GM23338 (cell line): ENCODE measurements around the gene CDK14.

Experiments used
- EZH2 ChIP-seq: fragments of 200-600 bp; sonication (generic); IDR thresholded peaks from one replicate; pipeline ENCODE4 v1.8.0; 2017; ENCODE audit warnings: antibody characterized with exemption, mild to moderate bottlenecking, low read depth; ENCODE audit not compliant: unreplicated experiment
- EZH2phosphoT487 ChIP-seq: fragments of 200-600 bp; sonication (generic); IDR thresholded peaks from one replicate; pipeline ENCODE4 v1.8.1; 2018; ENCODE audit warnings: antibody characterized with exemption; ENCODE audit not compliant: unreplicated experiment
- POLR2AphosphoS5 ChIP-seq: IDR thresholded peaks from 2 replicates; pipeline ENCODE4 v1.6.1; 2016; ENCODE audit warnings: antibody characterized with exemption, low read depth
- STAT1 ChIP-seq: IDR thresholded peaks from one replicate; pipeline ENCODE4 v1.6.1; 2016; ENCODE audit warnings: antibody characterized with exemption; ENCODE audit not compliant: unreplicated experiment
- ZNF331 ChIP-seq: fragments of 250-450 bp; sonication (Bioruptor Pico); IDR thresholded peaks from 2 replicates; pipeline ENCODE4 v1.5.0; 2020; ENCODE audit warnings: low read depth, mild to moderate bottlenecking, moderate library complexity
- TF ChIP-seq, protein P1 (sequence below), 2 experiments: fragments of 200-600 bp in 1 of 2; sonication (generic) in 1 of 2; conservative IDR thresholded peaks; 2 replicates each; pipeline versions ENCODE4 v1.5.1 to v1.6.1; 2016 to 2017; ENCODE audit warnings: antibody characterized with exemption in 2 of 2, low read depth in 2 of 2, mild to moderate bottlenecking in 2 of 2, moderate library complexity in 1 of 2
- TF ChIP-seq, protein P2 (sequence below): IDR thresholded peaks from one replicate; pipeline ENCODE4 v1.6.1; 2018; ENCODE audit warnings: antibody characterized with exemption; ENCODE audit not compliant: unreplicated experiment
- TF ChIP-seq, protein P3 (sequence below): IDR thresholded peaks from 2 replicates; pipeline ENCODE4 v1.6.1; 2016; ENCODE audit warnings: antibody characterized with exemption

DNA sequence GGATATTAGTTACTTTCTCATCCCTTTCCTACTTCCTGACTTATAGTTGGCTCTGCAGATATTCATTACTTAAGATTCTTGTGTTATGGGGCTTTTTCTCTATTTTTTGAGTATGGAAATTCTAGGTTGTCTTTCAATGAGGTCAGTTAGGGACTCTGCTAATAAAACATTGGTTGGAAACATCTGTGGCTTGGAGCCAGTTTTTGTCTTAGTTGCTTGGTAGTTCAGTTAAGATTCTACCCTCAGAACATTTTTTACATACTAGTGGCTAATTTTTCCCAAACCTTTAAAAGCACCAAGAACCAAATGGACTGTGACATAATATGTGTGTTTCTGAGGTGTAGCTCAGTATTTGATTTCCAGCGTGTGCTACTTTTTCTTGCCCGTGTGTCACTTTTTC, 362.5 kb downstream of the CDK14 start:
- TF ChIP-seq, protein P1, sequence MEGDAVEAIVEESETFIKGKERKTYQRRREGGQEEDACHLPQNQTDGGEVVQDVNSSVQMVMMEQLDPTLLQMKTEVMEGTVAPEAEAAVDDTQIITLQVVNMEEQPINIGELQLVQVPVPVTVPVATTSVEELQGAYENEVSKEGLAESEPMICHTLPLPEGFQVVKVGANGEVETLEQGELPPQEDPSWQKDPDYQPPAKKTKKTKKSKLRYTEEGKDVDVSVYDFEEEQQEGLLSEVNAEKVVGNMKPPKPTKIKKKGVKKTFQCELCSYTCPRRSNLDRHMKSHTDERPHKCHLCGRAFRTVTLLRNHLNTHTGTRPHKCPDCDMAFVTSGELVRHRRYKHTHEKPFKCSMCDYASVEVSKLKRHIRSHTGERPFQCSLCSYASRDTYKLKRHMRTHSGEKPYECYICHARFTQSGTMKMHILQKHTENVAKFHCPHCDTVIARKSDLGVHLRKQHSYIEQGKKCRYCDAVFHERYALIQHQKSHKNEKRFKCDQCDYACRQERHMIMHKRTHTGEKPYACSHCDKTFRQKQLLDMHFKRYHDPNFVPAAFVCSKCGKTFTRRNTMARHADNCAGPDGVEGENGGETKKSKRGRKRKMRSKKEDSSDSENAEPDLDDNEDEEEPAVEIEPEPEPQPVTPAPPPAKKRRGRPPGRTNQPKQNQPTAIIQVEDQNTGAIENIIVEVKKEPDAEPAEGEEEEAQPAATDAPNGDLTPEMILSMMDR (conservative IDR thresholded peaks at IDR 0.05; ENCODE audit: low read depth in 2 of 2): no peak
- TF ChIP-seq POLR2AphosphoS5 (no peak), EZH2 (no peak), STAT1 (no peak), EZH2phosphoT487 (no peak), ZNF331 (CRISPR knock-in tag) (no peak)
- TF ChIP-seq, protein P2, sequence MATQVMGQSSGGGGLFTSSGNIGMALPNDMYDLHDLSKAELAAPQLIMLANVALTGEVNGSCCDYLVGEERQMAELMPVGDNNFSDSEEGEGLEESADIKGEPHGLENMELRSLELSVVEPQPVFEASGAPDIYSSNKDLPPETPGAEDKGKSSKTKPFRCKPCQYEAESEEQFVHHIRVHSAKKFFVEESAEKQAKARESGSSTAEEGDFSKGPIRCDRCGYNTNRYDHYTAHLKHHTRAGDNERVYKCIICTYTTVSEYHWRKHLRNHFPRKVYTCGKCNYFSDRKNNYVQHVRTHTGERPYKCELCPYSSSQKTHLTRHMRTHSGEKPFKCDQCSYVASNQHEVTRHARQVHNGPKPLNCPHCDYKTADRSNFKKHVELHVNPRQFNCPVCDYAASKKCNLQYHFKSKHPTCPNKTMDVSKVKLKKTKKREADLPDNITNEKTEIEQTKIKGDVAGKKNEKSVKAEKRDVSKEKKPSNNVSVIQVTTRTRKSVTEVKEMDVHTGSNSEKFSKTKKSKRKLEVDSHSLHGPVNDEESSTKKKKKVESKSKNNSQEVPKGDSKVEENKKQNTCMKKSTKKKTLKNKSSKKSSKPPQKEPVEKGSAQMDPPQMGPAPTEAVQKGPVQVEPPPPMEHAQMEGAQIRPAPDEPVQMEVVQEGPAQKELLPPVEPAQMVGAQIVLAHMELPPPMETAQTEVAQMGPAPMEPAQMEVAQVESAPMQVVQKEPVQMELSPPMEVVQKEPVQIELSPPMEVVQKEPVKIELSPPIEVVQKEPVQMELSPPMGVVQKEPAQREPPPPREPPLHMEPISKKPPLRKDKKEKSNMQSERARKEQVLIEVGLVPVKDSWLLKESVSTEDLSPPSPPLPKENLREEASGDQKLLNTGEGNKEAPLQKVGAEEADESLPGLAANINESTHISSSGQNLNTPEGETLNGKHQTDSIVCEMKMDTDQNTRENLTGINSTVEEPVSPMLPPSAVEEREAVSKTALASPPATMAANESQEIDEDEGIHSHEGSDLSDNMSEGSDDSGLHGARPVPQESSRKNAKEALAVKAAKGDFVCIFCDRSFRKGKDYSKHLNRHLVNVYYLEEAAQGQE: no peak
- TF ChIP-seq, protein P3, sequence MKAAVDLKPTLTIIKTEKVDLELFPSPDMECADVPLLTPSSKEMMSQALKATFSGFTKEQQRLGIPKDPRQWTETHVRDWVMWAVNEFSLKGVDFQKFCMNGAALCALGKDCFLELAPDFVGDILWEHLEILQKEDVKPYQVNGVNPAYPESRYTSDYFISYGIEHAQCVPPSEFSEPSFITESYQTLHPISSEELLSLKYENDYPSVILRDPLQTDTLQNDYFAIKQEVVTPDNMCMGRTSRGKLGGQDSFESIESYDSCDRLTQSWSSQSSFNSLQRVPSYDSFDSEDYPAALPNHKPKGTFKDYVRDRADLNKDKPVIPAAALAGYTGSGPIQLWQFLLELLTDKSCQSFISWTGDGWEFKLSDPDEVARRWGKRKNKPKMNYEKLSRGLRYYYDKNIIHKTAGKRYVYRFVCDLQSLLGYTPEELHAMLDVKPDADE: no peak
